ENCODE data around the gene B4GALT6.

Gene B4GALT6

GRCh38 chr18:31660763-31661162, 23.6 kb downstream of the B4GALT6 start:
- no peak overlapping the region for H3K9ac ChIP-seq (ENCODE audit: low read length)
- no peak overlapping the region for H2AK5ac ChIP-seq (ENCODE audit: low read length)
- H3K27me3 ChIP-seq (ENCODE audit: insufficient read depth, low read length) = no peaks in the 10 kb centered on the region
- no peak for DNase-seq
- no peak overlapping the region for H3K27ac ChIP-seq (ENCODE audit: low read depth, low read length)
- no peak overlapping the region for H3K23ac ChIP-seq (ENCODE audit: low read length)
- H3K79me1 ChIP-seq (ENCODE audit: low read length) = peaks cover 1% of the 10 kb centered on the region
- 100% methylated on average over 1 of the region's 4 CpGs for WGBS (ENCODE audit: extremely low coverage, insufficient coverage, insufficient read length)
- H3K18ac ChIP-seq (ENCODE audit: low read length) = no peak overlapping the region
- H3K4me2 ChIP-seq (ENCODE audit: low read length) = no peak overlapping the region
- H2BK120ac ChIP-seq (ENCODE audit: insufficient read depth, low read length, poor library complexity) = no peak overlapping the region
- no peak overlapping the region for H3K14ac ChIP-seq (ENCODE audit: low read length)
- H3K4me1 ChIP-seq (ENCODE audit: control insufficient read depth in 1 of 2, insufficient read depth in 2 of 2, low read length in 2 of 2) = peaks cover 10% of the 10 kb centered on the region in 2 experiments
- H2AFZ ChIP-seq (ENCODE audit: insufficient read depth, low read length, poor library complexity) = no peak overlapping the region
- no peak overlapping the region for H4K8ac ChIP-seq (ENCODE audit: low read depth, low read length)
- no peaks in the 10 kb centered on the region for H3K9me3 ChIP-seq (ENCODE audit: insufficient read depth, low read depth, low read length)
- H4K12ac ChIP-seq (ENCODE audit: low read depth, low read length) = no peak overlapping the region
- H4K91ac ChIP-seq (ENCODE audit: low read depth, low read length) = no peak overlapping the region
- no peak overlapping the region for H3K4me3 ChIP-seq (ENCODE audit: low read depth, low read length)
- H2BK5ac ChIP-seq (ENCODE audit: low read depth, low read length, poor library complexity) = no peak overlapping the region
- no peaks in the 10 kb centered on the region for H3K79me2 ChIP-seq (ENCODE audit: control insufficient read depth, insufficient read depth, low read length, poor library complexity)
- no peak overlapping the region for H3K4ac ChIP-seq (ENCODE audit: low read depth, low read length)
- no peak overlapping the region for H2BK12ac ChIP-seq (ENCODE audit: low read length)
- H3K36me3 ChIP-seq (ENCODE audit: control insufficient read depth in 1 of 2, insufficient read depth in 2 of 2, low read length in 2 of 2) = peaks cover 2 to 5% of the 10 kb centered on the region in 2 experiments

- H3K79me1 ChIP-seq (ENCODE audit: low read length) = peaks cover 1% of the 10 kb centered on the region
- H3K14ac ChIP-seq (ENCODE audit: low read length) = no peak overlapping the region
- H3K9me3 ChIP-seq (ENCODE audit: insufficient read depth, low read depth, low read length) = no peaks in the 10 kb centered on the region
- no peak overlapping the region for H4K8ac ChIP-seq (ENCODE audit: low read depth, low read length)
- H3K4me3 ChIP-seq (ENCODE audit: low read depth, low read length) = no peak overlapping the region
- H2BK5ac ChIP-seq (ENCODE audit: low read depth, low read length, poor library complexity) = no peak overlapping the region
- H4K12ac ChIP-seq (ENCODE audit: low read depth, low read length) = no peak overlapping the region
- H3K27ac ChIP-seq (ENCODE audit: low read depth, low read length) = no peak overlapping the region
- no peak overlapping the region for H2BK12ac ChIP-seq (ENCODE audit: low read length)
- H4K91ac ChIP-seq (ENCODE audit: low read depth, low read length) = no peak overlapping the region
- H3K79me2 ChIP-seq (ENCODE audit: control insufficient read depth, insufficient read depth, low read length, poor library complexity) = no peaks in the 10 kb centered on the region
- no peak overlapping the region for H2AFZ ChIP-seq (ENCODE audit: insufficient read depth, low read length, poor library complexity)
- no peaks in the 10 kb centered on the region for H3K27me3 ChIP-seq (ENCODE audit: insufficient read depth, low read length)
- H3K4ac ChIP-seq (ENCODE audit: low read depth, low read length) = no peak overlapping the region
- no peak overlapping the region for H3K4me2 ChIP-seq (ENCODE audit: low read length)
- no CpG with 5 or more reads among the region's 1 CpG for WGBS (ENCODE audit: extremely low coverage, insufficient coverage, insufficient read length)
- no peak for DNase-seq
- H3K23ac ChIP-seq (ENCODE audit: low read length) = no peak overlapping the region
- peaks cover 10% of the 10 kb centered on the region in 2 experiments for H3K4me1 ChIP-seq (ENCODE audit: control insufficient read depth in 1 of 2, insufficient read depth in 2 of 2, low read length in 2 of 2)
- H2AK5ac ChIP-seq (ENCODE audit: low read length) = no peak overlapping the region
- H2BK120ac ChIP-seq (ENCODE audit: insufficient read depth, low read length, poor library complexity) = no peak overlapping the region
- H3K9ac ChIP-seq (ENCODE audit: low read length) = no peak overlapping the region
- peaks cover 5% of the 10 kb centered on the region in 2 experiments for H3K36me3 ChIP-seq (ENCODE audit: control insufficient read depth in 1 of 2, insufficient read depth in 2 of 2, low read length in 2 of 2)
- H3K18ac ChIP-seq (ENCODE audit: low read length) = no peak overlapping the region
Observed at GRCh38 chr18:31659576-31660177, 24.7 kb downstream of the B4GALT6 start.

DNA sequence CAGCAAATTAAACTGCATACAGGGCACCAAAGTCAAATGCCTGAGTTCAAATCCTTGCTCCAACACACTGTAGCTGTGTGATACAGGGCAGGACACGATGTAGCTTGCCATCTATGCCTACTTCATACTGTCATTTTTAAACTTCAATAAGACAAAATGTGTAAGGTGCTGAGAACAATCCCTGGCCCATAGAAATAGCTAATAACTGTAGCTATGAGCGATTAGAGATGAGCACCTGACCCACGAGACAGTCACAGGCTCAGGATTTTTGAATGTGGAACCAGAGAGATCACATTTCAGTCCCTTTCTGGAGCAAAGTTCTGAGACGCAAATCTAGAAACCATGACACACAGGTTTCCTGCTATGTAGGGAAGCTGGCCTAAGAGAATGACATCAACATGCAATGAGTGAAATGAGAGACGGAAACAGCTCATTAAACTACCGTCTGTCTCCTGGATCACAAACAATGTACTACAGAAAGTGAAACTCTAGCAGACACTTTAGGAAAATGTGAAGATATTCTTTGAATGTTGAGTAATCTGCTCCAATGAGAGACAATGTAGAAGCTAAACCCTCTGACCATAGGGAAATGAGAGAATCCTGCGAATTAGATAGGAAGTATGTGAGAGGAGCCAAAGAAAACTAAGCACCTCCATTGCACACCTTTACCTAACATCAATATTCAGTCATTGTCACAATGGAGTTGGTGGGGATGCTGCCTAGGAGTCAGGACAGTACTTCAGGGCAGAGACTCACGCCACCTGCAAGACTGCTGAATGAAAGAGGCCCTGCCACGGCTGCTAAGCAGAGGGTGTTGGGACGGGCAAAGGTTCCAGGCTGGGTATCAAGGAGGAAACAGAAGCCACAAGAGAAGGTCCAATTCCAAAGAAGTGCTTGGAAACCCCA, 25.5 kb downstream of the B4GALT6 start:
- Histone ChIP-seq H3K4me3 (ENCODE audit: low read depth, low read length) (no peak overlapping the region), H3K9ac (ENCODE audit: low read length) (no peak overlapping the region), H3K79me2 (ENCODE audit: control insufficient read depth, insufficient read depth, low read length, poor library complexity) (no peaks in the 10 kb centered on the region), H2BK5ac (ENCODE audit: low read depth, low read length, poor library complexity) (no peak overlapping the region), H2BK120ac (ENCODE audit: insufficient read depth, low read length, poor library complexity) (no peak overlapping the region), H4K8ac (ENCODE audit: low read depth, low read length) (no peak overlapping the region), H2AK5ac (ENCODE audit: low read length) (no peak overlapping the region), H3K4me1 (ENCODE audit: control insufficient read depth in 1 of 2, insufficient read depth in 2 of 2, low read length in 2 of 2) (peaks cover 10% of the 10 kb centered on the region in 2 experiments), H3K27ac (ENCODE audit: low read depth, low read length) (peak overlapping the region; percentile 4), H3K27me3 (ENCODE audit: insufficient read depth, low read length) (no peaks in the 10 kb centered on the region), H3K79me1 (ENCODE audit: low read length) (peaks cover 1% of the 10 kb centered on the region), H2BK12ac (ENCODE audit: low read length) (no peak overlapping the region), H3K23ac (ENCODE audit: low read length) (no peak overlapping the region), H3K9me3 (ENCODE audit: insufficient read depth, low read depth, low read length) (no peaks in the 10 kb centered on the region), H3K4ac (ENCODE audit: low read depth, low read length) (no peak overlapping the region), H3K36me3 (ENCODE audit: control insufficient read depth in 1 of 2, insufficient read depth in 2 of 2, low read length in 2 of 2) (peaks cover 4 to 5% of the 10 kb centered on the region in 2 experiments), H3K4me2 (ENCODE audit: low read length) (no peak overlapping the region), H4K12ac (ENCODE audit: low read depth, low read length) (no peak overlapping the region), H3K18ac (ENCODE audit: low read length) (no peak overlapping the region), H3K14ac (ENCODE audit: low read length) (no peak overlapping the region), H4K91ac (ENCODE audit: low read depth, low read length) (no peak overlapping the region), H2AFZ (ENCODE audit: insufficient read depth, low read length, poor library complexity) (no peak overlapping the region)
- DNase-seq = peak; percentile 61 to 78
- no CpG with 5 or more reads among the region's 10 CpGs for WGBS (ENCODE audit: extremely low coverage, insufficient coverage, insufficient read length)

DNA sequence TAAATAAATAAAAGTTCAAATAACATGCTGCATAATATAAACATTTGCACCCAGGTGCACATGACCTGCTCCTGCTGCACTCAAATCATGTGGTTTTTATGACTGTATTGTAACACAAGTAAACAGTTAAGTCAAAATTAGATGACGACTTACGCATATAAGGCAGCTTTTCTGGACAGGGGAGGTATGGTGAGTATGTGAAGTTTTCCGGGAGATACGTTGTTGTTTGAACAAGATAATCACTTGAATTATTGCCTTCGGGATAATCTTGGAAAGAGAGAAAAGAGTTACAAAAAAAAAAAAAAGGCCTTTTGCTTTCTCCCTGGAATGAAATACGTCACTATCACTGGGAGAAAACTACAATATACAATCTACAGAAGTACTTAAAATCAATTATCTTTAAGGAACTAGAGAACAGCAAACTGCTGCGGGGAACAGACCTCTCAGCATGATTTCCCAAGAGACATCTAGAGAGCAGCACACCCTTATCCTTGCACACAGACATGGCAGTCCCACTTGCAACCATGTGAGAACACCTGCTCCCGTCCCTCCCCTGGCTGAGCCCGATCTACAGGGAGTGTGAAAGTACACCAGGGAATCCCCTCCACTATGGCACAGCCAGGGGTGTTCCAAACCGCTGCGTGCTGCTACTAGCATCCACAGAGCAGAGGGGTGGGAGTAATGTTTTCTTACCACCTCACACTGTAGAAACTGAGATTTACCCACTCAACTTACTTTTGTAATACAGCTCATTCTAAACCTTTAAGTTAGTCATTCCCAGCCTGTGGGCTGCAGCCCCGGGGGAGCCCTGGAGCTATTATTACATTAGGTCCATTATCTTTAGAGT, 26.3 kb downstream of the B4GALT6 start:
- peaks cover 10% of the 10 kb centered on the region in 2 experiments for H3K4me1 ChIP-seq (ENCODE audit: control insufficient read depth in 1 of 2, insufficient read depth in 2 of 2, low read length in 2 of 2)
- no peak overlapping the region for H3K9ac ChIP-seq (ENCODE audit: low read length)
- no peak overlapping the region for H3K14ac ChIP-seq (ENCODE audit: low read length)
- peak; percentile 66 to 84 for DNase-seq
- H2BK120ac ChIP-seq (ENCODE audit: insufficient read depth, low read length, poor library complexity) = no peak overlapping the region
- H3K18ac ChIP-seq (ENCODE audit: low read length) = no peak overlapping the region
- no peak overlapping the region for H3K4ac ChIP-seq (ENCODE audit: low read depth, low read length)
- no peak overlapping the region for H3K23ac ChIP-seq (ENCODE audit: low read length)
- peaks cover 1% of the 10 kb centered on the region for H3K79me1 ChIP-seq (ENCODE audit: low read length)
- H4K91ac ChIP-seq (ENCODE audit: low read depth, low read length) = no peak overlapping the region
- H3K36me3 ChIP-seq (ENCODE audit: control insufficient read depth in 1 of 2, insufficient read depth in 2 of 2, low read length in 2 of 2) = peaks cover 4 to 8% of the 10 kb centered on the region in 2 experiments
- no peak overlapping the region for H2AFZ ChIP-seq (ENCODE audit: insufficient read depth, low read length, poor library complexity)
- H4K8ac ChIP-seq (ENCODE audit: low read depth, low read length) = no peak overlapping the region
- no peaks in the 10 kb centered on the region for H3K27me3 ChIP-seq (ENCODE audit: insufficient read depth, low read length)
- no peak overlapping the region for H2BK12ac ChIP-seq (ENCODE audit: low read length)
- no peaks in the 10 kb centered on the region for H3K9me3 ChIP-seq (ENCODE audit: insufficient read depth, low read depth, low read length)
- H3K27ac ChIP-seq (ENCODE audit: low read depth, low read length) = no peak overlapping the region
- no peak overlapping the region for H4K12ac ChIP-seq (ENCODE audit: low read depth, low read length)
- no CpG with 5 or more reads among the region's 12 CpGs for WGBS (ENCODE audit: extremely low coverage, insufficient coverage, insufficient read length)
- no peak overlapping the region for H3K4me3 ChIP-seq (ENCODE audit: low read depth, low read length)
- H2BK5ac ChIP-seq (ENCODE audit: low read depth, low read length, poor library complexity) = no peak overlapping the region
- H3K4me2 ChIP-seq (ENCODE audit: low read length) = no peak overlapping the region
- no peaks in the 10 kb centered on the region for H3K79me2 ChIP-seq (ENCODE audit: control insufficient read depth, insufficient read depth, low read length, poor library complexity)
- H2AK5ac ChIP-seq (ENCODE audit: low read length) = no peak overlapping the region

All from trophoblast cell (in vitro differentiated cells and primary cell).